Dedifferentiated amniotic fluid mesenchymal stem cell (primary cell): ENCODE data around the gene AHCY.
"Not testable (repeated sequence)": the region's sequence is repeated elsewhere in the genome, so short reads cannot be mapped to it uniquely, and the experiment has no call there.

ENCODE experiments used
- DNase-seq: peaks from one replicate; pipeline ENCODE4 v3.0.0-alpha.2; 2016; ENCODE audit errors: extremely low spot score

The AHCY gene

GRCh38 chr20:34322267-34323105, 19.3 kb upstream of the AHCY start:
- DNase-seq, result no peak

- no peak for DNase-seq
Observed at GRCh38 chr20:34320861-34321260, 17.7 kb upstream of the AHCY start.

- DNase-seq, result no peak
Observed at GRCh38 chr20:34318609-34319443, 15.7 kb upstream of the AHCY start.

- no peak for DNase-seq
Observed at GRCh38 chr20:34316196-34316814, 13.2 kb upstream of the AHCY start.

- no peak for DNase-seq
Observed at GRCh38 chr20:34315236-34315635, 12.1 kb upstream of the AHCY start.

- peak; percentile 81 for DNase-seq
Observed at GRCh38 chr20:34312544-34313217, 9.5 kb upstream of the AHCY start.

- DNase-seq, result no peak
Observed at GRCh38 chr20:34312024-34312460, 8.9 kb upstream of the AHCY start.

GRCh38 chr20:34311118-34312023, 8.2 kb upstream of the AHCY start:
- DNase-seq, result no peak

- DNase-seq, result no peak
Observed at GRCh38 chr20:34310481-34311117, 7.4 kb upstream of the AHCY start.

GRCh38 chr20:34309691-34310090, 6.5 kb upstream of the AHCY start:
- DNase-seq, result no peak

- DNase-seq, result no peak
Observed at GRCh38 chr20:34305333-34306230, 2.4 kb upstream of the AHCY start.

GRCh38 chr20:34302312-34302722, 838 bp downstream of the AHCY start:
- no peak for DNase-seq

- no peak for DNase-seq
Observed at GRCh38 chr20:34301587-34302311, 1.4 kb downstream of the AHCY start.

GRCh38 chr20:34300809-34301586, 2.2 kb downstream of the AHCY start:
- DNase-seq, result no peak

- no peak for DNase-seq
Observed at GRCh38 chr20:34300256-34300806, 2.8 kb downstream of the AHCY start.

GRCh38 chr20:34299556-34300255, 3.4 kb downstream of the AHCY start:
- DNase-seq, result no peak

GRCh38 chr20:34298294-34298784, 4.8 kb downstream of the AHCY start:
- not testable (repeated sequence) for DNase-seq
